ENCODE results near the gene MAPKAP1. TPM values are rescaled to one million over a fixed set of nuclear protein-coding genes. Genes with fewer than 3 reads are reported as not detected.

MAPKAP1 gene
- total RNA-seq, 1 experiment from 2014 or later, result 203 TPM

GRCh38 chr9:125679597-125680189 is 27.3 kb downstream of the MAPKAP1 start:
- no peak for DNase-seq (ENCODE audit: low read depth)

DNA sequence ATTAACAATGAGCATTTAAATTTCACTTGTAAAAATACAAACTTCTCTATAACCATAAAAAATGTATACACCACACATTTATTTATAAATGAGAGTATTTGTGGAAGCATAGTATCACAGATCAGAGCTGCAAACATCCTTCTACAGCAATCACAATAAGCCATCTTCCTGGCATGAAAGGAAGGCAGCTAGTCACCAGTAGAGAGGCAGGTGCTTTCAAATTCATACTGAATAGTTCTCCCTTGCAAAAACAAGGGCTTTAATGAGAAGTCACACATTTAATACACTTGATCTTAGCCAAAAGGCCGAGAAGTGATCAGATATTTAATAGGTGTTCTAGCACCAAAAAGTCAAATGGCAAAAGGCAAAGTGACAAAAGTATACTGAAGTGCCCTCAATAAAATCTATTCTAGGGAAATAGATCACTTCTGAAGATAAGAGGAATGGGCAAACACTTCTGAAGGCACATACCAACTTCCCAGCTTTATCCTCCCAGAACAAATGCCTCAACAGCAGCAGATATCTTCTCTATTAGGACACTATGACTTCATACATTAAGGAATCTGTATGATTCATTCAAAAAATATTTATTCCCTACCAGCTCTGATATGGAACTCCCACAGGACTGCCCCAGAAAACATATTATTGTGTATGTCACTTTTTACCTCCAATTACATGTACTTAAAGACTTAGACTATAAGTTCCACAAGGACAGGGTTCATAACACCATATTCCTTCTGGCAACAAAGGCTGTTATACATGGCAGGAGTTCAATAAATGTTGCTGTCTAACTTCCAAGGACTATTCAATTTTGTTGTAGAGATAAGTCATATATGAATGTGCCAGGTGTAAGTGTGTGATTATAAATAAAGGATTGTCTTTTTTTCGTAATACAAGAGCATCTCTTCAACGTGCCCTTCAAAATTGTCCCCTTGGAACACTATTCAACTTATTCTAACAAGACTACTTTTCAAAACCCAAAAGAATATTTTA is 31.7 kb downstream of the MAPKAP1 start:
- peak; percentile 93 for DNase-seq (ENCODE audit: low read depth)

DNA sequence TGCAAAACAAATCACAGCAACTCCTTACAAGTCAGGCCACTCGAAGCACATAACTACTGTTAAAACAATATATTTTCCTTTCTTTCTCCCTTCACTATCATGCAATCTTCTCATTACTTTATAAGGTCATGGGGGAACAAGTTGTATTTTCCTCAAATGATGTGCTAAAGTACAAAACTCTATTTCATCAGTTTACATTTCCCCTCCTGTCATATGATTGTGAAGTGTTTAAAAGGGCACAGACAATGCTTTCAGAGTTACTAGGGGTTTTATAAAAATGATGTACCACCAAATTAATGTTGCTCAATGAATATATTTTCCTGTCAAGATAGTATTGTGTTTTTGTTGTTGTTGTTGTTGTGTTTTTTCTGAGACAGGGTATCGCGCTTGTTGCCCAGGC is 34.1 kb downstream of the MAPKAP1 start:
- no peak for DNase-seq (ENCODE audit: low read depth)

- peak; percentile 94 for DNase-seq (ENCODE audit: low read depth)
Observed at GRCh38 chr9:125663127-125663526, 43.9 kb downstream of the MAPKAP1 start.

GRCh38 chr9:125660557-125660956 is 46.5 kb downstream of the MAPKAP1 start:
- no peak for DNase-seq (ENCODE audit: low read depth)

DNA sequence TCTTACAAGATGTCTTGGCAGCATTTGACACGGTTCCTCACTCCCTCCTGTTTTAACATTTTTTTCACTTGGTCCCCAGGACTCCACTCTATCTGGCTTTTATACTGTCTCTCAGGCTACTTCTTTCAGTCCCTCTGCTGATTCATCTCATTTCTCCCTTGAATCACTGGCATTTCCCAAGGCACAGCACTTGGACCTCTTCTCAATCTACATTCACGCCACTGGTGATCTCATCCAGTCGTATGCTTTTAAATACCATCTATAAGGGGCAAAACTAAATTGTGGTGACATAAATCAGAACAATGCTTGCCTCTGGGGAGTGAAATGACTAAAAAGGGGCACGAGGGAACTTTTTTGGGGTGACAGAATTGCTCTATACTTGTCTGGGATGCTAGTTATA is 47.1 kb downstream of the MAPKAP1 start:
- peak; percentile 85 for DNase-seq (ENCODE audit: low read depth)

DNA sequence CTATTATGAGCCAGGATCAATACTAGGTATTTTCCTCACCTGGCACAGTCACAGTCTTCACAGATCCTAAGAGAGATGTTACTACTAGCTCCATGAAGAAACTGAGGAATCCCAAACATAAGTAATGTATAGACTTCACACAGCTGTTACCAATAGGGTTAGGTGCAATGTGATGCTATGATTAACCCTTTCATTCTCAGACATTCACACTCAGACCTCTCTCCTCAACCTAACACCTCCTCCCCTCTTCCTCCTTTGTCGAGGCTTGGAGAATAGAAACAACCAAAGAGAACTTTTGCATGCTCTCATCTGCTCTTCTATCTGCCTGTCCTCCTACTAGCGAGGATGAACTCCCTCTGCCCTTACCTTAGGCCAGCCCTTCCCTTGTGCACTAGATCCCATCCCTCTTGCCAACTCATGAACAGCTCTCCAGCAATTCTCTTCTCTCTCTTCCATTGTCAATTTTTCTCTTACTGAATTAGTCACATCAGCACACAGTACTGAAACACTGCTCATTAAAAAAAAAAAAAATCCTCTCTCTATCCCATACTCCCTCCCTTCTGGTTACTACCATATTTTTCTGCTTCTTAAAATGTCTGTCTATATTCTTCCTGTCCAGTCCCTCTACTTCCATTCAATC is 47.7 kb downstream of the MAPKAP1 start:
- peak; percentile 43 for DNase-seq (ENCODE audit: low read depth)

- DNase-seq (ENCODE audit: low read depth), result no peak
Observed at GRCh38 chr9:125656560-125656959, 50.4 kb downstream of the MAPKAP1 start.

DNA sequence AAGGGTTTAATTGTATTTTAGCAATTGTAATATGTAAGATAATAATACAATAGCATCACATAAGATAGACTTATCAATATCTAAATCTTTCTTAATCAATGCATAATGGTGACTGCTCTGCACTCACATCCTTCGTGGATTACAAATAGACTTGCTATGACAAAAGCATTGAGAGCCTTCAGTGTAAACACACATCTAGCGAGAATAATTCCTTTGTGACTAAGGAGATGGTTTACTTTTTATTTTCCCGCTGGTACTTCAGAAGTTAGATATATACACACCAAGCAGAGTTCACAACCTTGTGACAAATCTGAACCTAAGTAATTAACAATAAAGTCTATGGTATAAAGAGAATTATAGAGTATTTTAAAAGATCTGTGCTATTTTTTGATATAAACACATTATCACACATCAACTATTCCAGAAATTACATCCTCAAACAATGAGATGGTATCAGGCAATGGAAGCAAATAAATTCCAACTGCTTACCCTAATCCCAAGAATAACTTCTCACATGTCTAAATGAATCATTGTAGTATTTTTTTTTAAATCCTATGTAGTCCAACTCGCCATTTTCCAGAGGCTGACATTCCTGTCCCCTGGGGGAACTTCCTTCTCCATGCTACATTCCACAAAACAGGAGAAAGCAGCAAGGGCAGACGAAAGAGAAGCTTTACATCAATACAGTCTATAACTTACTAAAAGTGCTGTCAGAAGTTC is 51.2 kb downstream of the MAPKAP1 start:
- DNase-seq (ENCODE audit: low read depth), result peak; percentile 37

DNA sequence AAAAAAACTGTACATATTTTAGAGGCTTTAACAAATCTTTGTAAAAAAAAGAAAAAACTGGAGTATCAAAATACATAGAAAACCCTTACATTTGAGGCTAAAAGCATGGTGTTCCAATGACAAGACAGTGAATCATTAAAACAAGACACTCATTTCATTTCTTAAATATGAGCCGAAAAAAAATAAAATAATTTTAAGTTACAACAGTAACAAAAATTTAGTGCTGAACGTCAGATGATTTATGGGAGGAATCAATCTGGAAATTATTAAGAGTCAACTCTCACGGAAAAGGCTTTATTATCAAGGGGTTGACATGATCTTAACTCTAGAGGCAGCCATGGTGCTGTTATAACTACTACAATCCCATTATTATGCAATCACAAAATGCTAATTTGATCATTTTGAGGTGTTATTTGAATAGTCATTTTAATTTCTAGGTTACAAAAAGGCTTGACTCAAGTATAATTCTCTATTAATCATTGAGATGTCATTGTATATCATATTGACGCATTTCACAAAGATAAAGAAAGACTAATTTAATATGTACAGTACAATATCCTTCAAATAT is 51.9 kb downstream of the MAPKAP1 start:
- DNase-seq (ENCODE audit: low read depth), result no peak

- no peak for DNase-seq (ENCODE audit: low read depth)
Observed at GRCh38 chr9:125654121-125654520, 52.9 kb downstream of the MAPKAP1 start.

DNA sequence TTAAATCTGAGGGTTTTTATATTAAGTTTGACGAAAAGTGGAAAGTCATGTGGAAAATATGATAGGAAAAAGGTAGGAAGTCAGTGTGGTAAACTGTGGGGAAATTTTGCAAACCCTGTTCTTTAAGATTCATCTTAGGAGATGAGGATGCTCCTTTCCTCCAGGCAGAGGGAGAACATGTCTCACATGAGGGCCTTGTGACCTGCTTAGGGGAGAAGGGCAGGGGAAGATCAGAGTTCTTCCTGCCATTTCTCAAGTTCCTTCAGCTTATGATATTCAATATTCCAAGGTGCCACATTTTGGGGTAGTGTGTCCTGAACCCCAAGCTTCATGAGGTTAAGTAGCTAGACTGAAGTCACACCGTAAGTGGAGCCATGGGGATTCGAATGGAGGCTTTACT is 53.7 kb downstream of the MAPKAP1 start:
- DNase-seq (ENCODE audit: low read depth), result no peak

- no peak for DNase-seq (ENCODE audit: low read depth)
Observed at GRCh38 chr9:125652759-125653158, 54.2 kb downstream of the MAPKAP1 start.

GRCh38 chr9:125652233-125652594 is 54.8 kb downstream of the MAPKAP1 start:
- DNase-seq (ENCODE audit: low read depth), result no peak

DNA sequence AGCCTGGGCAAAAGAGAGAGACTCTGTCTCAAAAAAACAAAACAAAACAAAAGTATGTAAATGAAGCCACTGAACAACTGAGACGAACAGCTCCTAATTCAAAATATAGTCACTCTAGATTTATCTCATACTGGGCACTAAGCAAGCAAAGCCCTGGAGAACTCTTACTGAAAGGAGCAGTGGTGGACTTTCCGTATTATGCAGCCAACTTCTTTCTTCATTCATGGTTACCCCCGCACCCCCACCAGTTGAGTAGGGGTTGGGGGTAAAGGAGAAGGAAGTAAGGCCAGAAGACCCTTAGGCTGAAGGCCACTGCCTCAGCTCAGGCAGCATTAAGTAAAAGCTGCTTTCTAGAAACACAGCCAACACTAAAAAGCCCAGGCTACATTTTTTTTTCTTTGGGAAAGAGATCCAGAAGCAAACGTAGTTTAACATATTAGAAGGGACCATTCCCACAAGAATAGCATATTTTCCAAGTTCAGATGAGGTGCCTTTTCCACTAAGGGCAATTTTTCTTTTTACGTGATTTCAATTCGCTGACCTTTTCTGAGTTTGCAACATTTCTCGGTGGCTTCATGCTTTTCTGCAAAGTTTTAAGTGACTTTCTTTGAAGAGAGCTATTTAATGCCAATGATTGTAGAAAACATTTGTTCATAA is 55.3 kb downstream of the MAPKAP1 start:
- no peak for DNase-seq (ENCODE audit: low read depth)

GRCh38 chr9:125650271-125650737 is 56.7 kb downstream of the MAPKAP1 start:
- peak; percentile 70 for DNase-seq (ENCODE audit: low read depth)

GRCh38 chr9:125649826-125650225 is 57.2 kb downstream of the MAPKAP1 start:
- DNase-seq (ENCODE audit: low read depth), result peak; percentile 52

DNA sequence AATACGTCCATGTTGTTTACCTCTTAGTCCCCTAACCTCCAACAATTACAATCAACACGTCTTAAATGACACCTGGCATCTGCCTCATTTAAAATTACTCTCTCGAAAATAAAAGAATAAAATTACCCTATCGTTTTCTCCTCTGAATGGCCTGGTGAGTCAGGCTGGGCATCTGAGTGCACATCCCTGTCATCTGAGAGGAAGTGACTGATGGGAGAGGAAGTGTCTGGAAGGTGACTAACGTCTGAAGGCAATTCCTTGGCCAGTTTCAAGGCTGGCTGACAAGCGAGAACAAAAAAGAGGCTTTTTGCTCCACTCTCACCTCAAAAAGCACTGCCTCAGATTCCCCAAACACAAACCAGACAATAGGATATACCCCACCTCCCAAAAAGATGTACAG is 57.7 kb downstream of the MAPKAP1 start:
- DNase-seq (ENCODE audit: low read depth), result peak; percentile 96

GRCh38 chr9:125648294-125648693 is 58.7 kb downstream of the MAPKAP1 start:
- DNase-seq (ENCODE audit: low read depth), result no peak

DNA sequence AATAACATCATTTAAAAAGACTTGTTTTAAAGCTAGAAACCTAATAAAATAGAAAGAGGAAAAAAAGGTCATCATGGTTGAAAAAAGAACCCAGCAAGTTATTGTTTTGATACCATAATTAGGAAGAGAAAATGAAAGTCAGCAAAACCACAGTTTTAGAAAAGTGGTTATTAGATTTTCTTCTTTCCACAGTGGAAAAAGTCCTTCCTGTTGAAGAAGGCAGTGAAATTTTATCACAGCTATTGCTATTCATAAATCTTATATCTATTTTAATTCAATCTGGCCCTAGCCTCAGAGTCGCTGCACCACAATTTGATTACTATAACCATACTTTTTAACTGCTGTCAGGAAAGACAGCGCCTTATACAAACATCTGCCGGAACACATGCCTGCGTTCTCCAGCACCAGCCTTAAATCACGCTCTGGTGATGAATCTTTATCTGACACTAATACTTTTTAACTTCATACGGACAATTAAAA is 60.3 kb downstream of the MAPKAP1 start:
- peak; percentile 21 for DNase-seq (ENCODE audit: low read depth)

All from HT1080 (cell line).